Gastrocnemius medialis (tissue), 4 donors: ENCODE measurements around the gene PDLIM7. TPM values are rescaled to one million over a fixed set of nuclear protein-coding genes. Genes with fewer than 3 reads are reported as not detected.

Experiments used
- ATAC-seq, 2 donors: fragments of 150-250 bp; one replicate each; pipeline ENCODE4 v1.9.1; 2016
- DNase-seq, 2 donors: peaks; one replicate each; pipeline ENCODE4 v3.0.0-alpha.2; 2019
- H3K27ac ChIP-seq, 4 donors: fragments of 200-600 bp; sonication (generic); 1 replicate in 1 of 4; 2 replicates in 3 of 4; pipeline ENCODE4 v1.5.1; 2016 to 2018; ENCODE audit warnings: mild to moderate bottlenecking in 2 of 4, moderate library complexity in 1 of 4
- H3K27me3 ChIP-seq, 3 donors: fragments of 200-600 bp; sonication (generic) in 2 of 3; 1 replicate in 1 of 3; 2 replicates in 2 of 3; pipeline versions ENCODE4 v1.5.1 to v1.6.0; 2016 to 2019; ENCODE audit warnings: mild to moderate bottlenecking in 1 of 3, moderate library complexity in 1 of 3
- H3K36me3 ChIP-seq, 2 donors: fragments of 200-600 bp; sonication (generic) in 1 of 2; one replicate each; pipeline ENCODE4 v1.5.1; 2017 to 2018
- H3K4me1 ChIP-seq, 2 donors: fragments of 200-600 bp; sonication (generic) in 1 of 2; one replicate each; pipeline ENCODE4 v1.5.1; 2016 to 2017; ENCODE audit warnings: mild to moderate bottlenecking in 2 of 2
- H3K4me3 ChIP-seq, 4 donors: fragments of 200-600 bp; sonication (generic) in 3 of 4; 1 replicate in 1 of 4; 2 replicates in 3 of 4; pipeline ENCODE4 v1.5.1; 2016 to 2019; ENCODE audit warnings: mild to moderate bottlenecking in 2 of 4
- H3K9me3 ChIP-seq, 3 donors: fragments of 200-600 bp; sonication (generic) in 2 of 3; 1 replicate in 1 of 3; 2 replicates in 2 of 3; pipeline ENCODE4 v1.5.1; 2016 to 2019
- POLR2A ChIP-seq, 2 donors: fragments of 450-650 bp; IDR thresholded peaks; one replicate each; pipeline ENCODE4 v1.6.1; 2017; ENCODE audit warnings: antibody characterized with exemption in 2 of 2, mild to moderate bottlenecking in 2 of 2, moderate library complexity in 2 of 2
- in situ Hi-C, 4 donors: fragments of 200-750 bp; cut with MboI; loops; one replicate each; pipeline versions ENCODE4 v1.15.0 to v1.8.0; 2017; ENCODE audit warnings: low sequenced_read_pairs in 4 of 4
- intact Hi-C: fragments of 100-400 bp; cut with DNase I; formaldehyde crosslinking; loops from one replicate; pipeline ENCODE4 v1.15.1; 2023; ENCODE audit warnings: low total_unique reads
- total RNA-seq, 4 donors: library from RNA; depleted of rRNA; stranded (reverse); fragments of >200 nt; gene quantifications; one replicate each; pipeline versions ENCODE4 v1.1.0 to v1.2.3, GENCODE V29; 2016
- TF ChIP-seq, protein P1 (sequence below), 5 experiments: fragments of 450-650 bp in 3 of 5; fragments of 200-600 bp in 2 of 5; sonication (generic) in 2 of 5; IDR thresholded peaks in 4 of 5; conservative IDR thresholded peaks in 1 of 5; 1 replicate in 4 of 5; 2 replicates in 1 of 5; pipeline ENCODE4 v1.5.1; 2016 to 2019; ENCODE audit warnings: antibody characterized with exemption in 5 of 5, mild to moderate bottlenecking in 3 of 5, moderate library complexity in 3 of 5

The PDLIM7 gene
- total RNA-seq, 4 donors from 2014 or later, result 132 to 244 (median 220) TPM

GRCh38 chr5:177540438-177540837 lies 43.0 kb upstream of the PDLIM7 start:
- no peak for TF ChIP-seq POLR2A (IDR thresholded peaks at IDR 0.05)
- TF ChIP-seq, protein P1, sequence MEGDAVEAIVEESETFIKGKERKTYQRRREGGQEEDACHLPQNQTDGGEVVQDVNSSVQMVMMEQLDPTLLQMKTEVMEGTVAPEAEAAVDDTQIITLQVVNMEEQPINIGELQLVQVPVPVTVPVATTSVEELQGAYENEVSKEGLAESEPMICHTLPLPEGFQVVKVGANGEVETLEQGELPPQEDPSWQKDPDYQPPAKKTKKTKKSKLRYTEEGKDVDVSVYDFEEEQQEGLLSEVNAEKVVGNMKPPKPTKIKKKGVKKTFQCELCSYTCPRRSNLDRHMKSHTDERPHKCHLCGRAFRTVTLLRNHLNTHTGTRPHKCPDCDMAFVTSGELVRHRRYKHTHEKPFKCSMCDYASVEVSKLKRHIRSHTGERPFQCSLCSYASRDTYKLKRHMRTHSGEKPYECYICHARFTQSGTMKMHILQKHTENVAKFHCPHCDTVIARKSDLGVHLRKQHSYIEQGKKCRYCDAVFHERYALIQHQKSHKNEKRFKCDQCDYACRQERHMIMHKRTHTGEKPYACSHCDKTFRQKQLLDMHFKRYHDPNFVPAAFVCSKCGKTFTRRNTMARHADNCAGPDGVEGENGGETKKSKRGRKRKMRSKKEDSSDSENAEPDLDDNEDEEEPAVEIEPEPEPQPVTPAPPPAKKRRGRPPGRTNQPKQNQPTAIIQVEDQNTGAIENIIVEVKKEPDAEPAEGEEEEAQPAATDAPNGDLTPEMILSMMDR (IDR thresholded peaks at IDR 0.05 in 4 of 5, conservative IDR thresholded peaks at IDR 0.05 in 1 of 5), result no peak
- H3K27ac ChIP-seq, result peak overlapping the region; percentile 76 to 95 (median 80)
- H3K9me3 ChIP-seq, result no peaks in the 10 kb centered on the region
- ATAC-seq, result no peak
- no peak for DNase-seq
- intact Hi-C loops, result loop anchor here (10.0 kb wide), 1 partner anchor 1156 kb away; the partner anchor contains the start of genes HIGD2A and NOP16
- in situ Hi-C loops, result no loop called here
- no peaks in the 10 kb centered on the region for H3K27me3 ChIP-seq
- peaks cover 75 to 89% of the 10 kb centered on the region in 2 donors for H3K4me1 ChIP-seq
- no peak overlapping the region for H3K4me3 ChIP-seq
- peaks cover 0 to 14% of the 10 kb centered on the region in 2 donors for H3K36me3 ChIP-seq

- Histone ChIP-seq H3K36me3 (peaks cover 0 to 14% of the 10 kb centered on the region in 2 donors), H3K27ac (peak overlapping the region; percentile 76 to 95 (median 80)), H3K27me3 (no peaks in the 10 kb centered on the region), H3K9me3 (no peaks in the 10 kb centered on the region), H3K4me3 (no peak overlapping the region), H3K4me1 (peaks cover 79 to 90% of the 10 kb centered on the region in 2 donors)
- DNase-seq, result no peak
- intact Hi-C loops, result loop anchor here (2.0 kb wide), 1 partner anchor 23 kb away; the partner anchor contains the start of gene DDX41
- ATAC-seq, result peak; percentile 15 to 18
- in situ Hi-C loops, result no loop called here
- TF ChIP-seq, protein P1 (IDR thresholded peaks at IDR 0.05 in 4 of 5, conservative IDR thresholded peaks at IDR 0.05 in 1 of 5), result no peak
- no peak for TF ChIP-seq POLR2A (IDR thresholded peaks at IDR 0.05)
Measured at GRCh38 chr5:177539411-177539810, 42.0 kb upstream of the PDLIM7 start.

GRCh38 chr5:177538876-177539275 lies 41.5 kb upstream of the PDLIM7 start:
- peaks cover 0 to 14% of the 10 kb centered on the region in 2 donors for H3K36me3 ChIP-seq
- intact Hi-C loops, result loop anchor here (2.0 kb wide), 1 partner anchor 22 kb away; the partner anchor contains the start of gene DDX41
- in situ Hi-C loops, result no loop called here
- H3K9me3 ChIP-seq, result no peaks in the 10 kb centered on the region
- TF ChIP-seq POLR2A (IDR thresholded peaks at IDR 0.05), result no peak
- TF ChIP-seq, protein P1 (IDR thresholded peaks at IDR 0.05 in 4 of 5, conservative IDR thresholded peaks at IDR 0.05 in 1 of 5), result no peak
- peak overlapping the region; percentile 76 to 95 (median 80) for H3K27ac ChIP-seq
- peaks cover 79 to 87% of the 10 kb centered on the region in 2 donors for H3K4me1 ChIP-seq
- DNase-seq, result peak; percentile 57 to 87
- no peak overlapping the region for H3K4me3 ChIP-seq
- ATAC-seq, result peak; percentile 71 to 81
- H3K27me3 ChIP-seq, result no peaks in the 10 kb centered on the region

GRCh38 chr5:177537389-177538361 lies 40.3 kb upstream of the PDLIM7 start:
- peaks cover 0 to 17% of the 10 kb centered on the region in 2 donors for H3K36me3 ChIP-seq

More at GRCh38 chr5:177537389-177538361, 40.3 kb upstream of the PDLIM7 start:
- in situ Hi-C loops, result no loop called here
- H3K4me1 ChIP-seq, result peaks cover 72 to 79% of the 10 kb centered on the region in 2 donors
- H3K4me3 ChIP-seq, result no peak overlapping the region
- H3K27me3 ChIP-seq, result no peaks in the 10 kb centered on the region
- ATAC-seq (peak; percentile 50 to 57), DNase-seq (peak in 1 of 2 donors; percentile 64)
- TF ChIP-seq, protein P1 (IDR thresholded peaks at IDR 0.05 in 4 of 5, conservative IDR thresholded peaks at IDR 0.05 in 1 of 5), result no peak
- no peak for TF ChIP-seq POLR2A (IDR thresholded peaks at IDR 0.05)
- no peaks in the 10 kb centered on the region for H3K9me3 ChIP-seq
- peak overlapping the region; percentile 76 to 95 (median 80) for H3K27ac ChIP-seq
- intact Hi-C loops, result loop anchor here (2.0 kb wide), 1 partner anchor 21 kb away; the partner anchor contains the start of gene DDX41
